ENCODE results near the gene SNX30.

- TF ChIP-seq ZBTB33 (IDR thresholded peaks at IDR 0.05) (no peak), CTCF (IDR thresholded peaks at IDR 0.05; ENCODE audit: low read depth, low read length, missing input control) (no peak), FOXA1 (IDR thresholded peaks at IDR 0.05) (no peak), REST (IDR thresholded peaks at IDR 0.05) (no peak), HNF4A (conservative IDR thresholded peaks at IDR 0.05) (no peak), GABPA (IDR thresholded peaks at IDR 0.05 in 1 of 2, conservative IDR thresholded peaks at IDR 0.05 in 1 of 2) (no peak), EGR1 (IDR thresholded peaks at IDR 0.05; ENCODE audit: low read depth in 2 of 2) (no peak), RAD21 (IDR thresholded peaks at IDR 0.05) (no peak)
Measured at GRCh38 chr9:112785986-112786385, 35.4 kb downstream of the SNX30 start.

Measured in liver (tissue), 3 donors.